Right lung (tissue), 5 donors: Measurements from ENCODE around the gene NCOR1. TPM values are rescaled to one million over a fixed set of nuclear protein-coding genes. Genes with fewer than 3 reads are reported as not detected.
A peak's percentile ranks its signal among the peaks of the same experiment; 100 is the strongest.
"Not testable (repeated sequence)": the region's sequence is repeated elsewhere in the genome, so short reads cannot be mapped to it uniquely, and the experiment has no call there.

Experiments
- DNase-seq, 2 donors: peaks; one replicate each; pipeline ENCODE4 v3.0.0-alpha.2; 2013
- polyA plus RNA-seq, 5 donors: library from polyadenylated mRNA; unstranded; fragments of 120-200 nt; gene quantifications; one replicate each; pipeline versions ENCODE4 v1.2.1 to v1.2.3, GENCODE V29; 2013; ENCODE audit warnings: inconsistent platforms in 1 of 5, low replicate concordance in 1 of 5; ENCODE audit not compliant: insufficient read length in 5 of 5, insufficient read depth in 1 of 5

NCOR1 gene
- polyA plus RNA-seq, 5 donors: 79.1 to 126 (median 110) TPM

DNA sequence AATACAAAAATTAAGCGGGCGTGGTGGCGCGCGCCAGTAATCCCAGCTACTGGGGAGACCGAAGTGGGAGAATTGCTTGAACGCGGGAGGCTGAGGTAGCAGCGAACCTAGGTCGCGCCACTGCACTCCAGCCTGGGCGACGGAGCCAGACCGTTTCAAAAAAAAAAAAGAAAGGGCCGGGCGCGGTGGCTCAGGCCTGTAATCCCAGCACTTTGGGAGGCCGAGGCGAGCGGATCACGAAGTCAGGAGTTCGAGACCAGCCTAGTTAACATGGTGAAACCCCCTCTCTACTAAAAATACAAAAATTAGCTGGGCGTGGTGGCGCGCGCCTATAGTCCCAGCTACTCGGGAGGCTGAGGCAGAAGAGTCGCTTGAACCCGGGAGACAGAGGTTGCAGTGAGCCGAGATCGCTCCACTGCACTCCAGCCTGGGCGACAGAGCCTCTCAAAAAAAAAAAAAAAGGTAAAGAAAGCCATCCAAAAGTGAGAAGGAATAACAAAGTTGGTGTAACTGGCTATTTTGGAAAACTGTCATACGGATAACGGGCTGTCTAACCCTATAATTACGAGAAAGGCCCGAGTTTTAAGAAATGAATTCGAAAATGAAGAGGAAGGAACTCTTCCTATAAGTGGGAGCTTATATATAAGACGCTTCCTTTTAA is 1.1 kb upstream of the NCOR1 start:
- not testable (repeated sequence) for DNase-seq

DNA sequence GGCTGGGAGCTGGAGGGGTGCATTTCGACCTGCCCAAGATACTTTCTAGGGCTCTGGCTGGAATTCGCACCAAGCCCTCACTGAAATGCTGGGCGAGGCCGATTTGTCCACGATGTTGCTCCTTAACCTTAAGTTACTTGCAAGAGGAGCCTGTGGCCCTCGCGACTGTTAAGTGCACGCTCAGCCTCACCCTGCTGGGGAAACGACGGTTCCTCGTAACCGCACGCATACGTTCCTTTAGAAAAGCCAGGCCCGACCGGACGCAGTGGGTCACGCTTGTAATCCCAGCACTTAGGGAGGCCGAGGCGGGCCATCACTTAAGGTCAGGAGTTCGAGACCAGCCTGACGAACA is 607 bp upstream of the NCOR1 start:
- DNase-seq: no peak

DNA sequence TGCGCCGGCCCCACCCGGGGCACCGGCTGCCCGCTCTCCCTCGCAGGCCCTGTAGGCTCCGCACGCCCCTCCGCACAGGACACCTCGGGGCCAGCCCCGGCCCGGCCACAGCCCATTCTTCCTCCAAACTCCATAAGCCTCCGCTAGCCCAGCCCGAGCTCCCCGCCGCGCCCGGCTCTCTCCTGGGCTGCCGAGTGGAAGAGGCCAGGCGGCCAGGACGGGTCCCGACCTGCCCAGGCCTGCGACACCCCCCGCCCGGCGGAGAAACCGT is 397 bp downstream of the NCOR1 start:
- no peak for DNase-seq

DNA sequence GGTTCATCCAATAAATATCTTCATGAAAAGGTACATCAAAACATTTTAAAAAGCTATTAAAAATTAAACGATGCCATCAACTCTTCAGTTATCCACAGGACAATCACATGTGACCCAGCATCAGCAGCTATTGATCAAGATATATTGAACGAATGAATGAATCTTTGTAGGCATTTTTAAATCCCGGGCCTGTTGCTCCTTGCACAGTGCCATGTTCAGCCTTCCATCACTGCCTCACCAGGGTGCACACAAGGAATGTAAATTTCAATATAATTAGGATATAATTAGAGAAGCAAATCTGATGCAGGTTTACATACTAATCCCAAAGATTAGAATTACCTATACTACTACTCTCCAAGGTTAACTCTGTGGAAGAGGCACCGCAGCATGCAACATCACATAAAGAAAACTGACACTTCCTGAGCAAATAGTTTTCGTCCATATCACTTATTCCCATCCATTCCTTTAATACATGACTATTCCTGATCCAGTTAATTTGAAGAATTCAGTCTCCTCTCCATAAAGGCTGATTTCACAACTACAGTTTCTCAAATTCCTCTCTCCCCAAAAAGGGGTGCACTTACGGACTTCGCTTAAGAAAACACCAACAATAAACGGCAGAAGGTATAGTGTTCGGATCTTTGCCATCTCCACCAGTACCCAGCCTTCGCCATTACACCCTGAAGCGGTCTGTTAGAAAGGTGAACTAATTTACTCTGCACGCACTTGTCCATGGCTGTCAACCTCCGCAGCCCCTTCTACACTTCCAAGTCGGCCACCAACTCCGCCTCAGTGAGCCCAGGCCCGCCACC is 938 bp downstream of the NCOR1 start:
- no peak for DNase-seq

DNA sequence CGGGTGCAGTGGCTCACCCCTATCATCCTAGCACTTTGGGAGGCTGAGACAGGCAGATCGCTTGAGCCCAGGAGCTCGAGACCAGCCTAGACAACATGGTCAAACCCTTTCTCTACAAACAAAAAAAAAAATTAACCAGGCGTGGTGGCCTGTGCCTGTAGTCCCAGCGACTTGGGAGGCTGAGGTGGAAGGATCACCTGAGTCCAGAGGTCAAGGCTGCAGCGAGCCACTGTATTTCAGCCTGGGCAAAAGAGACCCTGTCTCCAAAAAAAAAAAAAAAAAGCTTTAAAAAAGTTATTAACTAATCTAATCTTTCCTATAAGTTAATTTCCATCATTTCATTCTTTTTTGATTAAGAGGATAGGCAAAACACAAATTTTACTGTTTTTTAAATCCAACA is 2.5 kb downstream of the NCOR1 start:
- no peak for DNase-seq

DNA sequence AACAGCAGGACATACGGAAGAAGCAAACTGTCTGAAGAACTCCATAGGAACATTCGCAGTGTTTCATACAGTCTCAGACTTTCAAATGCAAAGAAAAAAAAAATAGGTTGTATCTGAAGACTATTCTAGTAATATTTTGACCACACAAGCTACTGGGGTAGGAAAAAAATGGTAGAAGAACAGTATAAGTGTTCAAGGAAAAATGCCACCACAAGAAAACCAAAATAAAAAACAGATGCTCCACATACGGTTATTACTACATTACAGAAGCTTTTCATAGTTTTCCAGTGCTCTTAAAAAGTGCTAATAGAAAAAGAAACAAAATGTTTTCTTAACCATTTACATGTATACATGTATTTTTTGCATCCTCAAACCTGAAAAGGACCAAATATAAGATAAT is 3.7 kb downstream of the NCOR1 start:
- DNase-seq: no peak

DNA sequence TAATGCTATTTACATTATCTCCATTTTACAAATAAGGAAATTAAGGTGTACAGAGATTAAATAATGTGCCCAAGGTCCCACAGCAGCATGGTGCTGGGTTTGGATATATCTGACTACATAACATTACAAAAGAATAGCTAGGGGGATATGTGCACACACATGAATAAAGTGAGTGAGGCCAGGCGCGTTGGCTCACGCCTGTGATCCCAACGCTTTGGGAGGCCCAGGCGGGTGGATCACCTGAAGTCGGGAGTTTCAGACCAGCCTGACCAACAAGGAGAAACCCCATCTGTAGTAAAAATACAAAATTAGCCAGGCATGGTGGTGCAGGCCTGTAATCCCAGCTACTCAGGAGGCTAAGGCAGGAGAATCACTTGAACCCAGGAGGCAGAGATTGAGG is 10.6 kb downstream of the NCOR1 start:
- DNase-seq: not testable (repeated sequence)

DNA sequence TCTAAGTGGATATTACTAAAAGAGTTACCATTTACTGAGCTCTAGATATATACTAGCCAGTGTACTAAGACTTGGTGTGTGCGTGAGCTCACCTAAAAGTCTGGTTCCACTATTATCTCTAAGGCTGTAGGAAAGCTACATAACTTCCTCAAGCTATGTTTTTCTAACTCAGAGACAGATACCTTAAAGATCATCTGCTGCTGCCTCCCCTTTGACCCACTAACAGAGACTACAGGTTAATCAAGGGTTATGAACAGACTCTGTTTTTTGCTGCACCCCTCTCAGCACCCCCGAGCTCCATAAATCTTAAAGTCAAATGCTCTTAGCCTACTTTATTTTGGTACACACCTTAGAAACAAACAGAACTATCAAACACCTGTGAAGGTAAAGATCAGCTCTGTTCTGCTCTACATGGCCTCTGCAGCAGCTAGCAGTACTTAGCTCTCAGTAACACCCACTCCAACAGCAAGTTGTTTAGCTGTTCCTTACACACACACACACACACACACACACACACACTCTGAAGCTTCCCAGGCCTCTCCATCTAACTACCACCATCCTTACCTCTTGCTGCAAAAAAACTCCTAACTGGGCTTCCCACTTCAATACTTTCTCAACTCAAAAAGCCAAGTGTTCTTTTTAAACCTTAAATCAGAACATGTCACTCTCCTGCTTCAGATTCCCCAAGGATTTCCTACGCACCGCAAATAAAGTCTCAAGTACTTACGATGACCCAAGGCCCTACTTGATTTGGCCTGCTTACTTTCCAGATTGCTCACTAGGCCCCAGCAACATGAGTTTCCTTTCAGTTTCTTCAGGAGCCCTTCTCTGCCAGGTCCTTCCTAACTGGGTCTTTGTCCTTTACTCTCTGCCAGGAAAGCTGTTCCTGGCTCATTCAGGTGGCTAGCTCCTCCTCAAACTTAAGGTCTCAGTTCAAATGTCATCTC is 12.5 kb downstream of the NCOR1 start:
- DNase-seq: not testable (repeated sequence)

DNA sequence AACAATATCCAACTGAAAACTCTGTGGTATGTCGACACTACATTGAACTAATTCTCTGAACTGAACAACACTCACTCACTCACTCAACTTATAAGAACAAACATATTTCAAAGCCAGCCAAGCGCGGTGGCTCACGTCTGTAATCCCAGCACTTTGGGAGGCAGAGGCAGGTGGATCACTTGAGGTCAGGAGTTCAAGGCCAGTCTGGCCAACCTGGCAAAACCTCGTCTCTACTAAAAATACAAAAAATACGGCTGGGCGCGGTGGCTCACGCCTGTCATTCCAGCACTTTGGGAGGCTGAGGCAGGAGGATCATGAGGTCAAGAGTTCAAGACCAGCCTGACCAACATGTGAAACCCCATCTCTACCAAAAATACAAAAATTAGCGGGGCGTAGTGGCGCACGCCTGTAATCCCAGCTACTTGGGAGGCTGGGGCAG is 13.6 kb downstream of the NCOR1 start:
- not testable (repeated sequence) for DNase-seq

DNA sequence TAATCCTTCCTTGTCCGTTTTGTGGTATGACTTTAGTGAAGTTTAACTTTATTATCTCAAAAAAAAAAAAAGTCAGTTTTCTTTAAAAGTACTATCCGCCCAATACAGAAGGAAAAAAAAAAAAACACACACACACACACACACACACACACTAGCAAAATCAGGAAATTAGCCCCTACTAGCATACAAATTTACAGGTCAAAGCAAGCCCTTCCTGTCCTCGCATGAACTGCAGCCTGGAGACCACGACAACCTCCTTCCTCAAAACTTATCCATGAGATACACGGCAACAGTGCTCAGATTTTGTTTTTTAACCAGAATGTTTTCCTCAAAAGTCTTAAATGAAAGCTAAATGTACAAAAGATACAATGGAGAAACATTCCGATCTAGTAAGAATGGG is 16.2 kb downstream of the NCOR1 start:
- no peak for DNase-seq

DNA sequence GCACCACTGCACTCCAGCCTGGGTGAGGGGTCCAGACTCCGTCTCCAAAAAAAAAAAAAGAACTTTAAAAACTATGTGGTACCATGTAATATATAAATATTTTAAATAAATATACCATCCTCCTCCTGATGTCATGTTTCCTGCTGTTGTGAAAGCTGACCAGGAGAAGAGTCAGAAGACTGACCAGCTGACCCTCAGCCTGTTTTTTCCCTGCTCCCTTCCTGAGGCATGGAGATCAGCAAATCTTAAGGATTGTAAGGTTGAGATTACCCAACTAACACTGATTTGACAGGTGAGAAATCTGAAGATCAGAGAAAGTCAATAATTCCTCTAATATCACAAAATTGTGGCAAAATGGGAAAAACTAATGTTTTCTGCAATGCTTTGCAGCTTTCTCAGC is 18.1 kb downstream of the NCOR1 start:
- no peak for DNase-seq

DNA sequence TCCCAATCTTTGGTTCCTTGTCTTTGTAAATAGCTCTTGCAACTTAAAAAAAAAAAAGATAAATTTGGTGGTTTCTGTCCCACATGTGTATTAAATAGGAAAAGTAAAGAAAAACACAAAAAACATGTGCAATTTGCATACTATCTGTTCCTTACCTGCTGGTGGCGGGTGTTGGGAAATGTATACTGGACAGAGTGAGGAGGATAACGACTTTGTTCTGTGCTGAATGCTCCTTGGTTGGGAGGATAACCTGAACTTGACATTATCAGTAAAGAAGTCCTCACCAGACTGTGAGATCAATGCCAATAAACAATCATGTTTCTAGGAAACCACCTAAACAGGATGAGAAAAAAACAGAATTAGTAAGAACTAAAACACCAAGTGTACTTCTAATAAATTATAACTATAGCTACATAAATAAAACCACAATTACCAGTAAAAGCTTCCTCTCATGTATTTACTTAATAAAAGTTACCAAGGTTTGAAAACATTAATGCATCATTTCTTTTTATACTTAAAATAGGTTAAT is 21.0 kb downstream of the NCOR1 start:
- not testable (repeated sequence) for DNase-seq

DNA sequence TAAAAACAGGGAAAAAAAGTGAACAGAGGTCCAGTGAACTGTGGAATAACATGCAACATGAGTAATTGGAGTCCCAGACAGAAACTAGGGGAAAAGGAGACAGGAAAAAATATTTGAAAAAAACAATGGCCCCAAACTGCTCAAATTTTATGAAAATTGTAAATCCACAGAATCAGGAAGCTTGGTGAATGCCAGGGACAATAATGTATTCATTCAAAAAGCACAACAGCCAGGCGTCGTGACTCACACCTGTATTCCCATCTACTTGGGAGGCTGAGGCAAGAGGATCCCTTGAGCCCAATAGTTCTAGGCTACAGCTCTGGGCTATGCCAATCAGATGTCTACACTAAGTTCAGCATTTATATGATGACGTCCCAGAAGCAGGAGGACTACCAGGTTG is 23.7 kb downstream of the NCOR1 start:
- DNase-seq: no peak

DNA sequence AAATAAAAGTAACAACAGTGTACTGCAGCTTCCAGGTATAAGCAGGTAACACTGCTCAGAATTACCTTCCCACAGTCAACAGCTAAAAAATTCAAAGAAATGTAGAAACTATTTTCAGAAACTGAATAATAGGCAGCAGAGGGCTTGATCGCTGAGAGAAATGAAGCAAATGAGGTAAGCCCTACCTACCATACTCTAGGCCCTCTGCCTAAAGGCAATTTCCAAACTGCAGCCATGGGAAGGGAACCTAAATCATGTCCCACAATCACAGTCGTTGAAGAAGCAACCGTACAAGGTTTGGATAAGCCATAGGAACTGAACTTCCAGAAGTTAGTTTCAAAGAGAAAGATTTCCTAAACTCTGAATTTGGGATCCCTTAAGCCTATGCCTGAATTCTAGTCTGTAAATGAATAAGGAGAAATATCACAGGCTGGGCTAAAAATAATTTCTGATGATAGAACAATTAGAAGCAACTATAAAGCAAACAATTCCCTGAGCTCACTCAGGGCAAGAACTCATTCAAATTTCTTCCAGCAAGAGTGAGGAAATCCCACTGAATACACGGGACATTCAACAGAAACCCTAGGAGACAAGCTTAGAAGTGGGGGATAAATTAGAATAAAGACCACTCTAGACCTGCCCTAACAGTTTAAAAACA is 24.5 kb downstream of the NCOR1 start:
- no peak for DNase-seq

DNA sequence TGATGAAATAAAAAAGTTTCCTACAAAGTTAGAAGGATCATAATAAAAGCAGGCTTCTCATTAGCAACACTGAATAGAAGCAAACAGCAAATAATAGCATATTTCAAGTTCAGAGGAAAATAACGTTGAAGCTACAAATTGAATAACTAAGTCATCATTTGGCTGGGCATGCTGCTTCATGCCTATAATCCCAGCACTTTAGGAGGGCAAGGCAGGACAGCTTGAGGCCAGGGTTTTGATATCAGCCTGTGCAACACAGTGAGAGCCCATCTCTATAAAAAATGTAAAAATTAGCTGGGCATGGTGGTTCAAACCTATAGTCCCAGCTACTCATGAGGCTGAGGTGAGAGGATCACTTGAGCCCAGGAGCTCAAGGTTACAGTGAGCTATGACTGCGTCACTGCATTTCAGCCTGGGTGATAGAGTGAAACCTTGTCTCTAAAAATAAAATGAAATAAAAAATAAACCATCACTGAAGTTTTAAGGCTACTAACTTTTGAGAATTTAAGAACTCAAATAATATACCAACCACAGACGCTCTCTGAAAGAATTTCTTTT is 25.5 kb downstream of the NCOR1 start:
- no peak for DNase-seq

DNA sequence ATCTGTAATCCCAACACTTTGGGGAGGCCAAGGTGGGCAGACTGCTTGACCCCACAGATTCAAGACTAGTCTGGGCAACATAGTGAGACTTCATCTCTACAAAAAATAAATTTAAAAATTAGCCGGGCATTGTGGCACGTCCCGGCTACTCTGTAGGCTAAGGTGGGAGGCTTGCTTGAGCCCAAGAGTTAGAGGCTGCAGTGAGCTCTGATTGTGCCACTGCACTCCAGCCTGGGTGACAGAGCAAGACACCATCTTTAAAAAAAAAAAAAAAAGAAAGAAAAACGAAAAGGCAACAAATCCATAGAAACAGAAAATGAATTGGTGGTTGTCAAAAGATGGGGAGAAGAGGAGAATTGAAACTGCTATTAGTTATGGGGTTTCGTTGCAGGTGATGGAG is 27.7 kb downstream of the NCOR1 start:
- DNase-seq: no peak

DNA sequence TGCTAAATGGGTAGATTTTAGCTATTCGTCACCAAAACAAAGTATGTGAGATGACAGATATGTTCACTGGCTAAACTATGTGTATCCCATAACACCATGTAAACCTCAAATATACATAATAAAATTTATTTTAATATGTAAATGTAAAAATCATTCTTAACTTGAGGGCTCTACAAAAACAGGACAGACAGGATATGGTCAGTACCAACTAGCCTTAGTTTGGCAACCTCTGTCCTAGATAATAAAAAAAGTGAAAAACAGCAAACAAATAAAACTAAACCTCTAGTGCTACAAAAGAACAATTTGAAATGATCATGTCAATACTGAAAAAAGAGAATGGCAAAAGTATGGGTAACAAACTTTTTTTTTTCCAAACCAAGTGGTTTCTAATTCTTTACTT is 33.8 kb downstream of the NCOR1 start:
- no peak for DNase-seq

DNA sequence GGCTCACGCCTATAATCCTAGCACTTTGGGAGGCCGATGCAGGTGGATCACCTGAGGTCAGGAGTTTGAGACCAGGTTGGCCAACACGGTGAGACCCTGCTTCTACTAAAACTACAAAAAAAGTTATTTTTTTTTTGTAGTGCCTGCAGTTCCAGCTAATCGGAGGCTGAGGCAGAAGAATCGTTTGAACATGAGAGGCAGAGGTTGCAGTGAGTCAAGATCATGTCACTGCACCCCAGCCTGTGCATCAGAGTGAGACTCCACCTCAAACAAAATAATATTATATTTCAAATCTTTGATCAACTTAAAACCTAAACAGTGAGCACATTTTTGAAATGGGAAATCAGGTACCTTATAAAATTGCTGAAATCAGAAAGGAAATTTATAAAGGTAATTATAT is 36.5 kb downstream of the NCOR1 start:
- no peak for DNase-seq

DNA sequence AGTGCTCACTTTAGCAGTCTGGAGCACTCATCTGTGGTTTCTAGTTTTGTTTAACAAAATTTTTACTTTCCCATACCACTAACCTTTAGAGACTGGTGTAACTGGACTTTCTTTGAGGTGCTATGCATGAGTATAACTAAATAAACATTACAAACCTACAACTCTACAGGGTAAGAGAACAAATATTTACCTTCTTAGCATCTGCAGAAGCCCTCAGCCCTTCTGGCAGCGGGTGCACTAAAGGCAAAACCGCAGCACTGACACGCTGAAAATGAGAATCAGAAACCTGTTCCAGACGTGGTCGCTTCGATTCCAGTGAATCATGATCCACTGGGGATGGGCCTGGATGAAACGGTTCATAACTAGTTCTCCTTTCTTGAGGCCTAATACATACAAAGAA is 43.7 kb downstream of the NCOR1 start:
- peak in 1 of 2 donors; percentile 6 for DNase-seq

DNA sequence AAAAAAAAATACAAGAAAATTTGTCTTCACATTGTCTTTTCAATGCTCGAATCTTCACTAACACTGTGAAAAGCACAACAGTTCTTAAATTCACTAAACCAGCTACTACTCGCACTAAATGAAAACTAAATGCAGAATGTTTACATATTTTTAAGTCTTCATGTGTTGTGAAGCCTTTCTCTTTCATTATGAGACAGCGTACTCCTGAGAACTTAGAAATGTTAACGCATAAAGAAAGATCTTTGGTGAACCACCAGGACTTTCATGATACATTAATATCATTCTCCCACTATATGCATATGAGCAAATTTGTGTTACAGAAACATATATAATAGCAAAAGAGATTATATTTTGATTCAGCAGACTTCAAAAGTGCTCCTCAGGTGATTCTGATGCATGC is 48.6 kb downstream of the NCOR1 start:
- DNase-seq: not testable (repeated sequence)

DNA sequence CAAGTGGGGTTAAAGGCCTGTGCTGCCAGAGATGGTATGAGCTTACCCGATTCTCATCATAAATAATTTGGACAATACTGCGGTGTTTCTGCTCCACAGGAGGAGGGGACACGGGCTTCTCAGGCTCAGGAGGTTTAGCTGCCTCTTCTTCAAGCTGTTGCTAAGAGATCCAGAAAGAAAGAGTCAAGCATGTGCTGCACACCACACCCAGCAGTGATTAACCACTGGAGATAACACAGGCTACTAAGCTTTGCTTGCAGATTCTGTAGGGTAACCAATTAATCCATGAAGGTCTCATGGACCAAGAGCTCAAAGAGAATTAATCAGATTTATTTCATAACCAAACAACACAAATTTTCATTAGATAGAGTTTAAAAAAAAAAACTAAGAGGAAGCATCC is 56.6 kb downstream of the NCOR1 start:
- DNase-seq: no peak

DNA sequence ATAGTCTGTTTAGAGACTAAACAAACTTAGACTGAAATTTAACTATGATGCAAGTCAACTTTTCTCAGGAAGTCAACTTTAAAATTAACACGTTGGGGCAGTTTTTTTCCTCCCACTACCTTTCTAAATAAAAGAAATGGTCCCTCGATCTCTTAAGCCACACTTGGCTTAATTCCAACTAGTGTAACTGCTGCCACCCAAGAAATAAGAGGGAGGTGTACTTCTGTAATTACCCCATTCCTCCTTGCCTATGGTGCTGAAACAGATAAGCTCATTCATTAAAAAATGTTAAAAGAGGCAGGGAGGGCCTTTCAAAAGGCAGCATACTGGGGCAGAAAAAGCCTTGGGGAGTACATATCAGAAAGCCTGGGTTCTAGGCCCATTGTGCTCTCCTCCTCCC is 59.8 kb downstream of the NCOR1 start:
- DNase-seq: no peak
